HG03175 (cell line): ENCODE data around the gene RAB7A.
"Not testable (repeated sequence)": the region's sequence is repeated elsewhere in the genome, so short reads cannot be mapped to it uniquely, and the experiment has no call there.

Experiments used
- ATAC-seq: cut with Tn5 transposase; IDR thresholded peaks from one replicate; pipeline ENCODE4 v1.9.1; 2021; ENCODE audit warnings: mild to moderate bottlenecking, moderate library complexity; ENCODE audit not compliant: unreplicated experiment

The RAB7A gene

DNA sequence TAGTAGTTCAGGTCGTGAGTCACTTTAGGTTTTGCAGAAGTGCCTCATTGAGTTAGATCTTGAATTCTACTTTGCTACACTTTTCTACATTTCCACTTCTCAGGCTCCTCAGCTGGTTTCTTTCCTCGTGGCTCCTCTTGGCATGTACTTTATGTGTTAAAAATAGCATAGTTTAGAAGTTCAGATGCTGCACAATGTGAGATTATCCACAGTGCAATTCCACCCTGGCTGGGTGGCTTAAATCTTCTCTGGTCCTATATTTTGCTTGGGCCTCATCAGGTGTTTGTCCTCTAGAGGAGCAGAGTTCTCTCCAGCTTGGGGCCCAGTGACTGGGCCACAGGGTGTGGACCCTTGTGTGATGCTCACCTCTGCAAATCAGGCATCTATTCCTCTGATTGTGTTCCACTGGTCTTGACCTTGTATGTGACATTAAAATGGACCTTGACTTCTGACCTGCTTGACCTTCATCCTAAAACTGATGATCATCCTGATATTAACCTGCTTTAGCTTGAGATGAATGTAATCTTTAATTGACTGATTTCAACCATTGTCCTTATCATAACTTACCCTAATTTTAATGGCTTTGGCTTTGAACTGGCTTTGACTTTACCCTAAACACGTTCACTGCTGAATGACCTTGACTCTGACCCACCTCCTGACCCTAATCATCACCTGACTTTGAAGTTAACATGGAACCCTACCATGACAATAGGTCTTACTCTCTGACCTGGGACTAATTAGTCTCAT, 89.5 kb downstream of the RAB7A start:
- ATAC-seq = no peak

DNA sequence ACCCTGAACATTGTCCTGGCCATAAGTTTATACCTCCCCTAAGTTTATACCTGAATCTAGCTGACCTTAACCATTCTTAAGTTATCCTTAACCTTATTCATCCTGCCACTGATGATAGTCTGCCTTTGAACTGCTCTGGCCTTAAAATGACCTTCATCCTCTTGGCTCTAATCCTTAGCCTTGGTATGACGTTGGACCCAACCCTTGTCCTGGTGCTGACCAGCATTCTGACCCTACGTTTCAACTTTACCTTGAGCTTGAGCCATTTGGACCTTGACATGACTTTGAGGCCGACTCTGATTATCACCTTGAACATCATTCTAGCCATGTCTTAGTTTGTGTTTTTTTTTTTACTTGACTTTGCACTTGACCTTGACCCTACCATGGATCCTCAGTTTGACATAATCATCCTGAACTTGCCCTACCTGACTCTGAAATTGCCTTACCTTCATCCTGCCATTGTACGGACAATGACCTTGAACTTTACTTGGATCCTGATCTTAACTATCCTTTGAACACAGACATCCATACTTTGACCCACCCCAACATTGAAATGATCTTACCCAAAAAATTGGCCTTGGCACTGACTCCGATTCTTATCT, 92.3 kb downstream of the RAB7A start:
- ATAC-seq = no peak

DNA sequence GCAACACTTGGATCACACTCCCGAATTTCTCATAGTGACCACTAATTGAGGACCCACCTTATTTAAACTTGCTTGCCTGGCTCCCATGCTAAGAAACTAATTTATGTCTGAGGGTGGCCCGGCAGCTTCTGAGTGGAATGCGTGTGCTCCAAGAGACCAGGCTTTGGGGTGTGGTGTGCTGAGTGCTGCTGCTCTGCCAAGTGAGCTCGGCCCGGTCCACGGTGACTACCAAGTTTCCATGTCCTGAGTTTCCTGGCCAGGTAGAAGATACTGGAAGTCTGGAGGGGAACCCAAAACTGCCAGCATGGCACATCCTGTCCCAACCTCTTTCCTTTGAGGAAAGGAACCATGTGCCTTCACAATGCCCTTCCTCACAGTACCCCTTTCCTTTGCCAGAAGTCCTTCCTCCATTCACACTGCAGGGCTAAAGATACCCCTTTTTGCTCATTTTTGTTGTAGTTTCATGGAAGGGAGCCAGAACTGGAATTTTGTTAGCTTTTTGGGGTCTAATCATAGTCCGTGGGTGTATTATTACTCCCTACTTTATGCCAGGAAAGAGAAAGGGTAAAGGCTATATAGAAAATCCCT, 94.4 kb downstream of the RAB7A start:
- ATAC-seq = no peak

DNA sequence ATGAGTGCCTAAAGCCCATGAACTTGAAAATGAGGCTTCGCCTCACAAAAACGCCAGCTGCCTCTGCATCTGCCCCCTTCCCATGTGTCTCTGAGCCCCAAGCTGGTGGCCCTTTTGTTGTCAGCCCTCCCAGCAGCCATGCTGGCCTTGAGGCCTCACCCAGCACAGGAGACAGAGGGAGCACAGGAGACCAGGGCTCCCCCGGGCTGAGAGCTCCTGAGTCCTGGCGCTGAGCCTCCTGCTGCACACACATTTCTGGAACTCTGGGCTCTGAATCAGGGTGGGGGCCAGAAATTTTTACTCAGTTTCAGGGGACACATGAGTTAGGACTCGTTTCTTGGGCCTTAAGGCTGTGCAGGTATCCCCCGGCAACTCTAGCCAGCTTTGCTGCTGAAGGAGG, 97.0 kb downstream of the RAB7A start:
- no peak for ATAC-seq

DNA sequence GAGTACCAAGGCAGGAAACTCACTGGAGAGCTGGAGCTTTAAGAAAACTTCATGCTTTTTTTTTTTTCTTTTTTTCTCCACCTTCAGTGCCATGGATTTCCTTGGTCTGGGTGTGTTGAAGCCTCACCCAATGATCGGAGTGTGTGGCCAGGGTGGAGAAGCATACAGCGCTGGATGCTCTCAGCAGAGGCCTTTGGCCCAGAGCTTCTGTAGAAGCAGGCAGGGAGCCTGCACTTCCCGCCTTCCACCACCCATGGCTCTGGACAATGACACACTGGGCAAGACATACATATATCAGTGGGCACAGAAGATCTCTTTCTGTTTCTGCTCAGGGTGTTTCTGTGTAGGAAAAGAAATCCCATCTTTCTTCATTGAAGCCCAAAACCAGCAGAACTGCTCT, 97.6 kb downstream of the RAB7A start:
- no peak for ATAC-seq

DNA sequence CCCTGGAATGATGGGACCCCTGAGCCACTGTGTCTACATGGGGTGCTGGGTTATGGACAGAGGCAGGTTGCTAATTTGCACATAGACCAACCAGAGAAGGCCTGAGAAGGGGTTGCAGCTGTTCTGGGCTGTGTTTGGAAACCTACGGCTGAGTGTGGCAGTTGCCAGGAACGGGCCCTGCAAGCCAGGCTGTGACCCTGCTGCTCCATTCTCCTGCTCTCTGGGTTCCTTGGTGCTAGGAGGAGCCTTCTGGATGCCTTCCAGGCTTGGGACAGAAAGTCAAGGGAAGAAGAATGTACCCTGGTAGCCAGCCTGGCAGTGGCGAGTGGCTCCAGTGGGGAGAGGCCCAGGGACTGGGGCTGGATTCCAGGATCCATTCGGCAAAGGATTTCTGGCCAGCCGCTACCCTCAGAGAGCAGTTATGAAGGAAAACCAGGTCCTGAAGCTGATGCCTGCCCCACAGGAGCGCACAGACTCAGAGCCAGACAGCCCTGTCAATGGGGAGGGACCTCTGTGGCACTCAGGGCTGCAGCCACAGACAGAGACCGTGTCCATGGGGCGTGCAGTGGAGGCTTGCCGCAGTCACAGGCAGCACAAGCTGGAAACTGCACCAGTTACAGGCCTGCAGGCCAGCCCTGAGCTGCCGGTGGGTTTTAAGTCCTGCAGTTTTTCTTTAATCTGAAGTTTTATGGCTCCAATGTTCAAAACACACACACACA, 98.3 kb downstream of the RAB7A start:
- ATAC-seq = no peak

DNA sequence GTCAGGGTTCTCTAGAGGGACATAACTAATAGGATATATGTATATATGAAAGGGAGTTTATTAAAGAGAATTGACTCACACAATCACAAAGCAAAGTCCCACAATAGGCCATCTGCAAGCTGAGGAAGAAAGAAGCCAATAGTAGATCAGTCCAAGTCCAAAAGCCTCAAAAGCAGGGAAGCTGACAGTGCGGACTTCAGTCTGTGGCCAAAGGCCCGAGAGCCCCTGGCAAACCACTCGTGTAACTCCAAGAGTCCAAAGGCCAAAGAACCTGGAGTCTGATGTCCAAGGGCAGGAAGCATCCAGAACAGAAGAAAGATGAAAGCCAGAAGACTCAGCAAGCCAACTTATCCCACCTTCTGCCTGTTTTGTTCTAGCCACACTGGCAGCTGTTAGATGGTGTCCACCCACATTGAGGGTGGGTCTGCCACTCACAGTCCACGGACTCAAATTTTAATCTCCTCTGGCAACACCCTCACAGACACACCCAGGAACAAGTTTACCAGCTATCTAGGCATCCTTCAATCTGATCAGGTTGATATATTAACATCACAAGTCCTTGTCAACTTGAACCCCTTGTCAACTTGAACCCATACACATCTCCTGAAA, 99.2 kb downstream of the RAB7A start:
- no peak for ATAC-seq

DNA sequence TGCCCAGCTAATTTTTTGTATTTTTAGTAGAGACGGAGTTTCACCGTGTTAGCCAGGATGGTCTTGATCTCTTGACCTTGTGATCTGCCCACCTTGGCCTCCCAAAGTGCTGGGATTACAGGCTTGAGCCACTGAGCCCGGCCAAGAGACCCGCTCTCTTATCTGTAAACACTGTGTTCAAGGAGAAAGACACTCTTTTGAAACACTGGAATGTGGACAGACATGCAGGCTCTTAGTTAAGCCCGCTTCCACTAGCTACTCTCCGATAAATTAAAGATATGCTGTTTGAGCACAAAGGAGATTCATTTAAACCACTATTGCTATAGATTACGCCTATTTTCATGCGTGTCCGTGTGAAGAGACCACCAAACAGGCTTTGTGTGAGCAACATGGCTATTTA, 103.1 kb downstream of the RAB7A start:
- ATAC-seq = not testable (repeated sequence)

DNA sequence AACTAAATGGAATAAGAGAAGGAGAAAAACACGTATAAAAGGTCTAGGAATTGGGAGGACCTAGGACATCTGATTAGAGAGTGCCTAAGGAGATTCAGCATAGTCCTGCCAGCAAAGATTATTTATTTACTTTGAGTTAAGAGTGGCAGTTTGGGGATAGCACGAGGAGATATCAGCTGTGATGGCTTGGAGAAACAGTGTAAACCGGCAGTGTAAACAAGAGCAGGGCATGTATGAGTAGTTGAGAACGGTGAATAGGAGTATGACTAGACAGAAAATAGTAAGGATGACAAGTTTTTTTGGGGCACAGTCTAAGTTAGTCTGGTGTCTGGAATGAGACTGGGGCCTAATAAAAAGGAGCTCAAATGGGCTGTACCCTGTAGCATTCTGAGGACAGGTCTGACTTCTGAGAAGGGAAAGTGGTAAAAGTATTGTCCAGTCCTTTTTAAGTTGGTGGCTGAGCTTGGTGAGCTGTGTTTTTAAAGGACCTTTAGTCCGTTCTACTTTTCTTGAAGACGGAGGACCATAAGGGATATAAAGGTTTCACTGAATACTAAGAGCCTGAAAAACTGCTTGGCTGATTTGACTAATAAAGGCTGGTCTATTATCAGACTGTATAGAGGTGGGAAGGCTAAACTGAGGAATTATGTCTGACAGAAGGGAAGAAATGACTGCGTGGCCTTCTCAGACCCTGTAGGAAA, 104.1 kb downstream of the RAB7A start:
- not testable (repeated sequence) for ATAC-seq

DNA sequence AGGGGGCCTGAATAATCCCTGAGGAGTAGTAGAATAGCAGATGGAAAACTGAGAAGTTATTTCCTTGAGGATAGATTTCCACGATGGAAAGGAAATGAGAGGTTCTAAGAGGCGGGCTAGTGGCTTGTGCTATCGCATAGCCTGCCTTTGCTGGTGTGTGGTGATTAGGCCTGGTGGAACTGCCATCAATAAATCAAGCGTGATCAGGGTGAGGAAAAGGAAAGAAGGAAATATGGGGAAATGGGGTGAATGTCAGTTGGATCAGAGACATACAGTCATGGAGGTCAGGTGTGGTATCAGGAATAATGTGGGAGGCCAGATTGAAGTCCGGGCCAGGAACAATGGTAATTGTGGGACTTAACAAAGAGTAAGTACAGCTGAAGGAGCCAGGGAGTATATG, 104.8 kb downstream of the RAB7A start:
- not testable (repeated sequence) for ATAC-seq

DNA sequence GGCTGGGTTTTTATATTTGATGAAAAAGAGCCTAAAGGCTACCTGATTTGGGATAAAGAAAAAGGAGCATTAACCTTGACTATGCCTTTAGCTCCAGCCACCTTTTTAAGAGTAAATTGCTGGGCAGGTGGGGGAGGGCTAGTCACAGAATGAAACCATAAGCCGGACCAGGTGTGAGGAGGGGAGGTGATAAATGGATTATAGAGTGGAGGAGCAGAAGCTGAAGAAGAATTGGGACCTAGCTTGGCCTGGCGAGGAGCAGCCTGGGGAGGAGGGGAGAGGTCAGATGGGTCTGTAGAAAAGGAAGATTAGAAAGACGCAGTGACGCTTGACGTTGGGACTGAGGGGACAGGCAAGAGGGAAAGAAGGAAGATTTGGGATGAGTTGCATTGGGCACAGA, 107.0 kb downstream of the RAB7A start:
- ATAC-seq = not testable (repeated sequence)

DNA sequence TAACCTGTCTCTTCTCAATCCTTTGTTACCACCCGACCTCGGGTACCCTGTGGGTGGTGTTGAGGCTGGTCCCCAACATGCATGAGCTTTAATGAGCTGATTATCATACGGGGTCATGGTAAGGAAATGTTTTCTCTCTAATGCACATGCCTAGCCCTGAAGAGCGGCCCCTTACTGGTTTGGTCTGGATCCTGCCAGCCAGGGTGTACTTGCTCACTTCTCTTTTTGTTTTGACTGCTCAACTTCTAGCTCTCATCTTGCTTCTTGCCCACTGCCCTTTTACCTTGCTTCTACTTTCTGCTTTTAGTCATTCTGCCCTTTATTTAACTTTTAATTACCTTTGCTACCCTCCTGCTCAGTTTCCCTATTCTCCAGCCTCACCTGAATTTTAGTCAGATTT, 109.1 kb downstream of the RAB7A start:
- no peak for ATAC-seq

DNA sequence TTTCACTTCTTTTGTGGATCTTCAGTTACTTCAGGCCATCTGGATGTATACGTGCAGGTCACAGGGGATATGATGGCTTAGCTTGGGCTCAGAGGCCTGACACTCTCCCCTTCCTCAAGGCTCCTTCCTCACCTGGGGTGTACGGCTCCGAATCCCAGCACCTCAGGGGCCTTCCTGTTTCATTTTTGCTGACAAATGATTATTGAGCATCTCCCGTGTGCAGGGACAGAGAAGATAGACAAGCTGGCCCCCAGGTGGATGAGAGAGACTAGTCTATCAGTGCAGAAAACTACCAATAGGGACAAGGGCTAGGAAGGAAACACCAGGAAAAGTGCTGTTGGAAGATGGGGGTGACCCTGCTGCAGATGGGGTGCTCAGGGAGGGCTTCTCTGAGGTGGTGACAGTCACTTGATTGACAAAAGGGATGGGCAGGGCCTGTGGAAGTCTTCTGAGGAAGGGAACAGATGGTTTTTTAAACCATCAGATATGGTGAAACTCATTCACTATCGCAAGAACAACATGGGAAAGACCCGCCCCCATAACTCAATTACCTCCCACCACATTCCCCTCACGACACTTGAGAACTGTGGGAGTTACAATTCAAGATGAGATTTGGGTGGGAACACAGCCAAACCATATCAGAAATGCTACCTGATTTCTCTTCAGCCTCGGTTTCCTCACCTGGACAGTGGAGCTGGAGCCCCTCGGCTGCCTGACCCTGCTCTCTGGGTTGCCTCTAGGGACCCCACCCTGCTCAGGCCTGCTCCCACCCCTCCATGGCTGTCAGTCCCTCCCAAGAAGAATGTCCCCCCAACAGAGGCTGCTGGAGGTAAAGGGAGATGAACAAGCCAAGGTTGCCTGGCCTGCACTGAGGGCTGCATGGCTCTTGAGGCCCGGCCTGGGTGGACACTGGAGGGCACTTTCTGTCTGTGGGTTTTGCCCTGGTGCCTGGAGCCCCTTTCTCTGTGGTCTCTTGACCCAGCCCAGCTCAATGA, 116.2 kb downstream of the RAB7A start:
- ATAC-seq = no peak

DNA sequence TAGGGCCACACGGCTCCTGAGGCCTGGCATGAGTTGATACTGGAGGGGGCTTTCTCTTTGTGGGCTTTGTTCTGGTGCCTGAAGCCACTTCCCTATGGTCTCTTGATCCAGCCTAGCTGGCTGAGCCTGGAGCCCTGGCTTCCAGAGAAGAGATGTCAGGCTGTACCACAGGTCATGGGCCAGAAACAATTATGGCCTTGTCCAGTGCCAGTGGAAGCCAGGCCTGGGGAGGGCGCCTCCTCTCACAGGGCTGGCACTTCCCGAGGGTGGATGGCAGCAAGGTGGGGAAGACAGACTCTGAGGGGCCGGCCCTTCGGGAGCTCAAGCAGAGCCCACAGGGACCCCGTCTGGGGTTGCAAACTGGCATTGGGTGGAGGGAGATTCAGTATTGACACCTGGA, 118.5 kb downstream of the RAB7A start:
- ATAC-seq = no peak

DNA sequence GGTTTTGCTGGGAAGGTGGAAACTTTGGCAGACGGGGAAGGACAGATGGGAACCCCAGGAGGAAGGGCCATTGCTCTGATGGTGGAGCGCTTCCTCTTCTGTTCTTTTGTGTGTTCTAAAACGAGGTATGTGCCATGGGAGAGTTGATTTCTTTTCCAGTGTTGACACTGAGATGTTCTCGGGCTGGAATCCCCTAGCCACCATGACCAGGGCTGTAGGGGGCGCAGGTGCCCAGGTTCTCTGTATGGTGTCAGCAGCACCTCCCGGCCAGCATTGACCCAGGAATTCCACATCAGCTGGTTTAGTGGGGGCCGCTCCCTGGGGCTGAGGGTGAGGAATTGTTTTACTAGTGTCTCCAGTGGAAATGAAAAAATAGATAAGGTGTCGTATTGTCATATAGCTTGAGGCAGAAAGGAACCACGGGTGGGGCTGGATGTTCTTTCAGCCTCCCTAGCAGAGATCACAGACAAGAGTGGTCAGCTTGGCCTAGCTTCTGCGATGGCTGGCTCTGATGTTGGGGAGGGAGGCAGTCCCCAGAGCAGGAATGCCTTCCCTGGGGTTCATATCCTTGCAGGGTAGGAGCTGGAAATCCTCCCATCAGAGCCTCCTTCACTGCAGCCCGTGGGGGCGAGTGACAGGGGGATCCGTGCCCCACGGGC, 119.3 kb downstream of the RAB7A start:
- no peak for ATAC-seq

DNA sequence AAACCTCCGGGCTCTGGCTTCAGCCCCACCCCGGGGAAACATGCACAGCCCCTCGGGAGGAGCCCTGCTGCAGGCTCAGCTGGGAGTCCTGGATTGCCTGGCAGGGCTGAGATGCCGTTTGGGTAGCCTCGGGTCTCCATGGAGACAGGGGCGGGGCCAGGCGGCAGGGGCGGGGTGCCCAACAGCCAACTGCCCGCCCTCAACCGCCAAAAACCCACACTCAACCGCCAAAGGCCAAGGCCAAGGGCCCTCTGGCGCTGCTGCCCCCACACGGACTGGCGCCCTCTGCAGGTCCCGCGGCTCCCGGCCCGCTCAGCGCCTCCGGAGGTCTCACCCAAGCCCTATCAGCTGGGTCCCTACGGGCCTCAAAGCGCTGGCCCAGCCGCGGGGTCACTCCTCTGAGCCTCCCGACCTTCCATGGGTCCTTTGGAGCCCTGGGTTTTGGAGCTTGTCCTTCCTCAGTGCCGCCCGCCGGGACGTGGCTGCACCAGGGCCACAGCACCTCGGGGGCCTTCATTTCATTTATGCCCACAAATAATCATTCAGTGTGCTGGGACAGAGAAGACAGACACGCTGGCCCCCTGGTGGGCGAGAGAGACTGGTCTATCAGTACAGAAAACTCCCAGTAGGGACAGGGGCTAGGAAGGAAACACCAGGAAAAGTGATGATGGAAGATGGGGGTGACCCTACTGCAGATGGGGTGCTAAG, 119.9 kb downstream of the RAB7A start:
- ATAC-seq = peak; percentile 64

DNA sequence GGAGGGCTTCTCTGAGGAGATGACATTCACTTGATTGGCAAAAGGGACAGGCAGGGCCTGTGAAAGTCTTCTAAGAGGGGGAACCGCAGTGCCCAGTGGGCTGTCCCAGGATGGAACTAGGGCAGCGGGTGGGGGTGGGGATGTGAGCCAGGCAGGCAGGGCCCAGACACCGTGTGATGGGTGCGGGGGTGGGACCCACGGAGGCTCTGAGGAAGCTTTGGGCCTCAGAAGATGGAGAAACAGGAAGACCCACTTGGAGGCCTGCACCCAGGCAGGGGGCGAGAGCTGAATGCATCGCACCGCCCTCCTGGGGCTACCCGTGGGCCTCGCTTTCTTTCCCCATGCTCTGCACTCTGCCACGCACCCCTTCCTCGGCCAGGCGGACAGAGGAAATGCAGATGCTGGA, 120.5 kb downstream of the RAB7A start:
- ATAC-seq = no peak

DNA sequence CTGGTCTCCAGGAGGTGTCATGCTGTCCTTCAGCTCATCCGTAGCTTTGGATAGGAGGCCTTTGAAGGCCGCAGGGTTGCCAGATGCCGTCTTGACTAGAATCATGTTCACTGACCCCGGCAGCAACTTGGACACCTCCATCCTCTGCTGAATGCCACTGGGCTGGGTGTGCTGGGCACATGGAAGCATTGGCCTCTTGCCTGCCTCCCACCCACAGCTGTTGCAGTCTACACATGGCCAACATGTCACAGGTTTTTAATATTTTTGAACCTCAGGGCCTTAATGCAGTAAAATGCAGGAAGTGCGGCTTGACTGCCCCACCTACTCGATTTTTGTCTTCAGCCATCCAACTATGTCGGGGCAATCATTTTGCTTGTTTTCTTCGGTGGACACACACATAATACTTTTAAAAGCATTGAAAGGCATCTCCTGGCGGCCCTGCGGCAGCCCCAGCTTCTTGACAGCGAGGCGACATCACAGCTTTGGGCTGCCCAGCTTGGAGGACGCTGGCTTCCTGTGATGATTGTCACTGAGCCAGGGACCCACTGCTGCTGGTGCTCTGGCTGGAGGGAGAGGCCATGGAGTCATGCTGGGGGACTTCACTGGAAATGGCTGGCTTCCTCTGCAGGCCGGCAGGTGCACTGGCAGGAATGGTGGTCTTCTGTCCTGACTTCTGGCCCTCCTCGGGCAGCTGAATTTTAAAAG, 121.8 kb downstream of the RAB7A start:
- no peak for ATAC-seq
